ENCODE measurements around the gene EFR3B.

EFR3B gene

DNA sequence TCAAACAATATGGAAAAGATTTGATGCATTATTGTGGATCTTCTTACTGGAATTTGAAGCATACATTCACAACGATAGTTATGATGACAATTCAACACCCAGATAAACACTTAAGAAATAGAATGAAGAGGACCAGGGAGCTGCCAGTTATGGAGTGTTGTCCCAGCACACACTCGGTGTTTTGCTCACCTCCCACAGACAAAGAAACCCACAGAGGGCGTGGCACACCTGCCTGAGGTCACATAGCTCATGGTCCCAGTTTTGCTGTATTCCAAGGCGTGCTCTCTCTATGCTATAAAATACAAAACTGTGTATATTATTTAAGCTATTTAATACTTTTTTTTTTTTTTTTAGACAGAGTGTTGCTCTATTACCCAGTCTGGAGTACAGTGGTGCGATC lies 31.1 kb downstream of the EFR3B start (continued):
- TF ChIP-seq, protein P1, sequence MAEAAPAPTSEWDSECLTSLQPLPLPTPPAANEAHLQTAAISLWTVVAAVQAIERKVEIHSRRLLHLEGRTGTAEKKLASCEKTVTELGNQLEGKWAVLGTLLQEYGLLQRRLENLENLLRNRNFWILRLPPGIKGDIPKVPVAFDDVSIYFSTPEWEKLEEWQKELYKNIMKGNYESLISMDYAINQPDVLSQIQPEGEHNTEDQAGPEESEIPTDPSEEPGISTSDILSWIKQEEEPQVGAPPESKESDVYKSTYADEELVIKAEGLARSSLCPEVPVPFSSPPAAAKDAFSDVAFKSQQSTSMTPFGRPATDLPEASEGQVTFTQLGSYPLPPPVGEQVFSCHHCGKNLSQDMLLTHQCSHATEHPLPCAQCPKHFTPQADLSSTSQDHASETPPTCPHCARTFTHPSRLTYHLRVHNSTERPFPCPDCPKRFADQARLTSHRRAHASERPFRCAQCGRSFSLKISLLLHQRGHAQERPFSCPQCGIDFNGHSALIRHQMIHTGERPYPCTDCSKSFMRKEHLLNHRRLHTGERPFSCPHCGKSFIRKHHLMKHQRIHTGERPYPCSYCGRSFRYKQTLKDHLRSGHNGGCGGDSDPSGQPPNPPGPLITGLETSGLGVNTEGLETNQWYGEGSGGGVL (tag by site-specific recombination; IDR thresholded peaks at IDR 0.05): no peak
- TF ChIP-seq HOXC10 (CRISPR knock-in tag; IDR thresholded peaks at IDR 0.05) (no peak), ZNF785 (tag by site-specific recombination; IDR thresholded peaks at IDR 0.05) (no peak), ZNF416 (tag by site-specific recombination; IDR thresholded peaks at IDR 0.05) (no peak), ZXDB (tag by site-specific recombination; IDR thresholded peaks at IDR 0.05) (no peak)

DNA sequence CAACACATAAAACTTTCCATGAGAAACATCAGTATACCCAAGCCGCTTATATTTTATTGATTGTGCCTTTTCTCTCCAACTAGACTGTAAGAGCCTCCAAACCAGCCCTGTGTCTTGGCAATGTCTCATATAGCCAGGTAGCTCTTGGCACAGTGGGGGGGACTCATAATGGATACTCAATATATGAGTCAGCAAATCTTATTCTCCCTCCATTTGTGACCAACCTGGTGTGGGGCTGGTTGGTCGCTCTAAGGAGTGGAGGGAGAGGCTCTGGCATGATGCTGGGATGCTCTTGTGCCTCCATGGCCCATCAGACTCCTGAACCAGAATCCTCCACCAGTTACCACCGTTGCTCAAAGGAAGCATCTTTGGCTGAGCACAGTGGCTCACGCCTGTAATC lies 32.0 kb downstream of the EFR3B start:
- CTCF ChIA-PET: interaction anchor here (0.6 kb wide), 1 partner anchor 333 kb away, joined by 3 read pairs; no protein-coding TSS in a partner anchor
- H3K4me3 ChIP-seq (ENCODE audit: low read depth, low read length): no peak overlapping the region

More for the DNA sequence above, 32.0 kb downstream of the EFR3B start:
- peaks cover 18% of the 10 kb centered on the region for H3K4me1 ChIP-seq (ENCODE audit: control insufficient read depth, insufficient read depth, low read length)
- no peaks in the 10 kb centered on the region for H3K9me3 ChIP-seq (ENCODE audit: control insufficient read depth, insufficient read depth, low read depth, low read length)
- H3K36me3 ChIP-seq (ENCODE audit: control insufficient read depth in 2 of 2, insufficient read depth in 1 of 2, low read length in 2 of 2): no peaks in the 10 kb centered on the region
- POLR2A ChIA-PET: no interaction called here
- no peak overlapping the region for H3K27ac ChIP-seq (ENCODE audit: extremely low read depth, low read depth, low read length)
- TF ChIP-seq BCL11B (tag by site-specific recombination; IDR thresholded peaks at IDR 0.05; ENCODE audit: low read depth) (no peak), ZNF169 (tag by site-specific recombination; IDR thresholded peaks at IDR 0.05) (no peak), RBAK (tag by site-specific recombination; IDR thresholded peaks at IDR 0.05) (no peak), GLIS1 (tag by site-specific recombination; IDR thresholded peaks at IDR 0.05) (no peak), MZF1 (tag by site-specific recombination; IDR thresholded peaks at IDR 0.05; ENCODE audit: borderline replicate concordance) (no peak), YY1 (tag by site-specific recombination; IDR thresholded peaks at IDR 0.05) (no peak), ZNF701 (tag by site-specific recombination; IDR thresholded peaks at IDR 0.05) (no peak), ZNF248 (tag by site-specific recombination; IDR thresholded peaks at IDR 0.05) (no peak), PRDM1 (tag by site-specific recombination; IDR thresholded peaks at IDR 0.05) (no peak), SCRT1 (tag by site-specific recombination; IDR thresholded peaks at IDR 0.05; ENCODE audit: borderline replicate concordance) (no peak)
- TF ChIP-seq, protein P2, sequence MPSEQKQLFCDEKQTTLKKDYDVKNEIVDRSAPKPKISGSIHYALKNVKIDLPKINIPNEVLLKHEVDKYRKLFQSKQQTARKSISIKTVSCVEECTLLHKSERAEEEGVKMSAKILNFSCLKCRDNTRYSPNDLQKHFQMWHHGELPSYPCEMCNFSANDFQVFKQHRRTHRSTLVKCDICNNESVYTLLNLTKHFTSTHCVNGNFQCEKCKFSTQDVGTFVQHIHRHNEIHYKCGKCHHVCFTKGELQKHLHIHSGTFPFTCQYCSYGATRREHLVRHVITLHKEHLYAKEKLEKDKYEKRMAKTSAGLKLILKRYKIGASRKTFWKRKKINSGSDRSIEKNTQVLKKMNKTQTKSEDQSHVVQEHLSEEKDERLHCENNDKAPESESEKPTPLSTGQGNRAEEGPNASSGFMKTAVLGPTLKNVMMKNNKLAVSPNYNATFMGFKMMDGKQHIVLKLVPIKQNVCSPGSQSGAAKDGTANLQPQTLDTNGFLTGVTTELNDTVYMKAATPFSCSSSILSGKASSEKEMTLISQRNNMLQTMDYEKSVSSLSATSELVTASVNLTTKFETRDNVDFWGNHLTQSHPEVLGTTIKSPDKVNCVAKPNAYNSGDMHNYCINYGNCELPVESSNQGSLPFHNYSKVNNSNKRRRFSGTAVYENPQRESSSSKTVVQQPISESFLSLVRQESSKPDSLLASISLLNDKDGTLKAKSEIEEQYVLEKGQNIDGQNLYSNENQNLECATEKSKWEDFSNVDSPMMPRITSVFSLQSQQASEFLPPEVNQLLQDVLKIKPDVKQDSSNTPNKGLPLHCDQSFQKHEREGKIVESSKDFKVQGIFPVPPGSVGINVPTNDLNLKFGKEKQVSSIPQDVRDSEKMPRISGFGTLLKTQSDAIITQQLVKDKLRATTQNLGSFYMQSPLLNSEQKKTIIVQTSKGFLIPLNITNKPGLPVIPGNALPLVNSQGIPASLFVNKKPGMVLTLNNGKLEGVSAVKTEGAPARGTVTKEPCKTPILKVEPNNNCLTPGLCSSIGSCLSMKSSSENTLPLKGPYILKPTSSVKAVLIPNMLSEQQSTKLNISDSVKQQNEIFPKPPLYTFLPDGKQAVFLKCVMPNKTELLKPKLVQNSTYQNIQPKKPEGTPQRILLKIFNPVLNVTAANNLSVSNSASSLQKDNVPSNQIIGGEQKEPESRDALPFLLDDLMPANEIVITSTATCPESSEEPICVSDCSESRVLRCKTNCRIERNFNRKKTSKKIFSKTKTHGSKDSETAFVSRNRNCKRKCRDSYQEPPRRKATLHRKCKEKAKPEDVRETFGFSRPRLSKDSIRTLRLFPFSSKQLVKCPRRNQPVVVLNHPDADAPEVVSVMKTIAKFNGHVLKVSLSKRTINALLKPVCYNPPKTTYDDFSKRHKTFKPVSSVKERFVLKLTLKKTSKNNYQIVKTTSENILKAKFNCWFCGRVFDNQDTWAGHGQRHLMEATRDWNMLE (tag by site-specific recombination; conservative IDR thresholded peaks at IDR 0.05; ENCODE audit: low read depth): no peak
- TF ChIP-seq, protein P3, sequence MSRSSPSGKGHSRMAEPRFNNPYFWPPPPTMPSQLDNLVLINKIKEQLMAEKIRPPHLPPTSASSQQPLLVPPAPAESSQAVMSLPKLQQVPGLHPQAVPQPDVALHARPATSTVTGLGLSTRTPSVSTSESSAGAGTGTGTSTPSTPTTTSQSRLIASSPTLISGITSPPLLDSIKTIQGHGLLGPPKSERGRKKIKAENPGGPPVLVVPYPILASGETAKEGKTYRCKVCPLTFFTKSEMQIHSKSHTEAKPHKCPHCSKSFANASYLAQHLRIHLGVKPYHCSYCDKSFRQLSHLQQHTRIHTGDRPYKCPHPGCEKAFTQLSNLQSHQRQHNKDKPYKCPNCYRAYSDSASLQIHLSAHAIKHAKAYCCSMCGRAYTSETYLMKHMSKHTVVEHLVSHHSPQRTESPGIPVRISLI (tag by site-specific recombination; IDR thresholded peaks at IDR 0.05): no peak
- TF ChIP-seq, protein P4, sequence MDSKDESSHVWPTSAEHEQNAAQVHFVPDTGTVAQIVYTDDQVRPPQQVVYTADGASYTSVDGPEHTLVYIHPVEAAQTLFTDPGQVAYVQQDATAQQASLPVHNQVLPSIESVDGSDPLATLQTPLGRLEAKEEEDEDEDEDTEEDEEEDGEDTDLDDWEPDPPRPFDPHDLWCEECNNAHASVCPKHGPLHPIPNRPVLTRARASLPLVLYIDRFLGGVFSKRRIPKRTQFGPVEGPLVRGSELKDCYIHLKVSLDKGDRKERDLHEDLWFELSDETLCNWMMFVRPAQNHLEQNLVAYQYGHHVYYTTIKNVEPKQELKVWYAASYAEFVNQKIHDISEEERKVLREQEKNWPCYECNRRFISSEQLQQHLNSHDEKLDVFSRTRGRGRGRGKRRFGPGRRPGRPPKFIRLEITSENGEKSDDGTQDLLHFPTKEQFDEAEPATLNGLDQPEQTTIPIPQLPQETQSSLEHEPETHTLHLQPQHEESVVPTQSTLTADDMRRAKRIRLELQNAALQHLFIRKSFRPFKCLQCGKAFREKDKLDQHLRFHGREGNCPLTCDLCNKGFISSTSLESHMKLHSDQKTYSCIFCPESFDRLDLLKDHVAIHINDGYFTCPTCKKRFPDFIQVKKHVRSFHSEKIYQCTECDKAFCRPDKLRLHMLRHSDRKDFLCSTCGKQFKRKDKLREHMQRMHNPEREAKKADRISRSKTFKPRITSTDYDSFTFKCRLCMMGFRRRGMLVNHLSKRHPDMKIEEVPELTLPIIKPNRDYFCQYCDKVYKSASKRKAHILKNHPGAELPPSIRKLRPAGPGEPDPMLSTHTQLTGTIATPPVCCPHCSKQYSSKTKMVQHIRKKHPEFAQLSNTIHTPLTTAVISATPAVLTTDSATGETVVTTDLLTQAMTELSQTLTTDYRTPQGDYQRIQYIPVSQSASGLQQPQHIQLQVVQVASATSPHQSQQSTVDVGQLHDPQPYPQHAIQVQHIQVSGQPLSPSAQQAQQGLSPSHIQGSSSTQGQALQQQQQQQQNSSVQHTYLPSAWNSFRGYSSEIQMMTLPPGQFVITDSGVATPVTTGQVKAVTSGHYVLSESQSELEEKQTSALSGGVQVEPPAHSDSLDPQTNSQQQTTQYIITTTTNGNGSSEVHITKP (tag by site-specific recombination; IDR thresholded peaks at IDR 0.05): no peak
